CD4-positive, alpha-beta T cell treated with Interferon alpha-2 for 1 hour (primary cell): Measurements from ENCODE around the gene HPGDS.
"Not testable (repeated sequence)": the region's sequence is repeated elsewhere in the genome, so short reads cannot be mapped to it uniquely, and the experiment has no call there.

Experiments used
- DNase-seq, 2 donors: peaks; one replicate each; pipeline ENCODE4 v3.0.0-alpha.2; 2020 to 2022

HPGDS gene

GRCh38 chr4:94356444-94356843 is 13.8 kb upstream of the HPGDS start:
- no peak for DNase-seq

- DNase-seq, result no peak
Measured at GRCh38 chr4:94354474-94354896, 11.8 kb upstream of the HPGDS start.

GRCh38 chr4:94352996-94353395 is 10.4 kb upstream of the HPGDS start:
- DNase-seq, result no peak

- DNase-seq, result no peak
Measured at GRCh38 chr4:94352163-94352562, 9.5 kb upstream of the HPGDS start.

GRCh38 chr4:94351319-94351718 is 8.7 kb upstream of the HPGDS start:
- DNase-seq, result no peak

GRCh38 chr4:94350095-94350494 is 7.5 kb upstream of the HPGDS start:
- DNase-seq, result no peak

GRCh38 chr4:94349193-94349592 is 6.6 kb upstream of the HPGDS start:
- no peak for DNase-seq

- no peak for DNase-seq
Measured at GRCh38 chr4:94348666-94349065, 6.0 kb upstream of the HPGDS start.

GRCh38 chr4:94346541-94346940 is 3.9 kb upstream of the HPGDS start:
- DNase-seq, result no peak

GRCh38 chr4:94345969-94346368 is 3.3 kb upstream of the HPGDS start:
- DNase-seq, result no peak

GRCh38 chr4:94345266-94345665 is 2.6 kb upstream of the HPGDS start:
- DNase-seq, result no peak

- DNase-seq, result no peak
Measured at GRCh38 chr4:94344457-94344856, 1.8 kb upstream of the HPGDS start.

- no peak for DNase-seq
Measured at GRCh38 chr4:94341481-94342370, 910 bp downstream of the HPGDS start.

- DNase-seq, result peak; percentile 9 to 32
Measured at GRCh38 chr4:94339779-94340178, 2.9 kb downstream of the HPGDS start.

- DNase-seq, result peak in 1 of 2 donors; percentile 13
Measured at GRCh38 chr4:94338681-94339351, 3.8 kb downstream of the HPGDS start.

GRCh38 chr4:94336791-94337190 is 5.8 kb downstream of the HPGDS start:
- not testable (repeated sequence) for DNase-seq

GRCh38 chr4:94336303-94336702 is 6.3 kb downstream of the HPGDS start:
- no peak for DNase-seq

- no peak for DNase-seq
Measured at GRCh38 chr4:94334962-94335361, 7.7 kb downstream of the HPGDS start.

GRCh38 chr4:94334476-94334875 is 8.2 kb downstream of the HPGDS start:
- DNase-seq, result no peak

- DNase-seq, result no peak
Measured at GRCh38 chr4:94333866-94334265, 8.8 kb downstream of the HPGDS start.

- DNase-seq, result no peak
Measured at GRCh38 chr4:94332983-94333590, 9.5 kb downstream of the HPGDS start.

- no peak for DNase-seq
Measured at GRCh38 chr4:94329933-94330332, 12.7 kb downstream of the HPGDS start.

- DNase-seq, result no peak
Measured at GRCh38 chr4:94325835-94326234, 16.8 kb downstream of the HPGDS start.

GRCh38 chr4:94319927-94320326 is 22.7 kb downstream of the HPGDS start:
- not testable (repeated sequence) for DNase-seq
